GM21529 (cell line): ENCODE results near the gene IFFO2.

Experiments
- ATAC-seq: cut with Tn5 transposase; IDR thresholded peaks from one replicate; pipeline ENCODE4 v1.9.1; 2021; ENCODE audit not compliant: unreplicated experiment

The IFFO2 gene

GRCh38 chr1:18921516-18922251, 34.8 kb downstream of the IFFO2 start:
- no peak for ATAC-seq

- ATAC-seq, result no peak
These were observed 35.5 kb downstream of the IFFO2 start for GRCh38 chr1:18920931-18921330.

- no peak for ATAC-seq
These were observed 36.5 kb downstream of the IFFO2 start for GRCh38 chr1:18919956-18920355.

GRCh38 chr1:18919197-18919905, 37.1 kb downstream of the IFFO2 start:
- no peak for ATAC-seq

GRCh38 chr1:18918417-18918816, 38.1 kb downstream of the IFFO2 start:
- no peak for ATAC-seq

GRCh38 chr1:18917071-18917799, 39.2 kb downstream of the IFFO2 start:
- no peak for ATAC-seq

GRCh38 chr1:18915341-18915740, 41.1 kb downstream of the IFFO2 start:
- no peak for ATAC-seq

- ATAC-seq, result no peak
These were observed 43.2 kb downstream of the IFFO2 start for GRCh38 chr1:18913065-18913835.

GRCh38 chr1:18912550-18912949, 43.9 kb downstream of the IFFO2 start:
- no peak for ATAC-seq

- no peak for ATAC-seq
These were observed 47.3 kb downstream of the IFFO2 start for GRCh38 chr1:18908911-18909771.

- ATAC-seq, result no peak
These were observed 48.3 kb downstream of the IFFO2 start for GRCh38 chr1:18907917-18908845.

GRCh38 chr1:18907021-18907916, 49.2 kb downstream of the IFFO2 start:
- ATAC-seq, result no peak

- no peak for ATAC-seq
These were observed 53.2 kb downstream of the IFFO2 start for GRCh38 chr1:18903291-18903756.

GRCh38 chr1:18902523-18903290, 53.8 kb downstream of the IFFO2 start, which contains the start of gene ALDH4A1:
TSS of gene ALDH4A1 (minus strand) at chr1:18902555. CDS start at chr1:18902523, 32 bp downstream.
- peak; percentile 98 for ATAC-seq

- no peak for ATAC-seq
These were observed 54.4 kb downstream of the IFFO2 start for GRCh38 chr1:18901952-18902522.

- no peak for ATAC-seq
These were observed 55.1 kb downstream of the IFFO2 start for GRCh38 chr1:18901147-18901951.
